Neural progenitor cell (in vitro differentiated cells): ENCODE measurements around the gene IGF2BP1. TPM values are rescaled to one million over a fixed set of nuclear protein-coding genes. Genes with fewer than 3 reads are reported as not detected.

Experiments
- DNase-seq: peaks from one replicate; pipeline ENCODE4 v3.0.0-alpha.2; 2016; ENCODE audit warnings: low spot score
- H2AFZ ChIP-seq: fragments of 200-600 bp; sonication (generic); replicated peaks from 2 replicates; pipeline ENCODE4 v1.6.1; 2016; ENCODE audit warnings: antibody characterized with exemption
- H3F3A ChIP-seq: fragments of 200-600 bp; sonication (generic); 2 replicates; pipeline ENCODE4 v1.6.1; 2016; ENCODE audit warnings: antibody characterized with exemption, low read depth
- H3K27ac ChIP-seq: fragments of 200-600 bp; sonication (generic); 2 replicates; pipeline ENCODE4 v1.5.1; 2016; ENCODE audit warnings: mild to moderate bottlenecking
- H3K27me3 ChIP-seq: fragments of 200-600 bp; sonication (generic); 2 replicates; pipeline ENCODE4 v1.6.1; 2016; ENCODE audit warnings: mild to moderate bottlenecking, moderate library complexity
- H3K36me3 ChIP-seq: fragments of 200-600 bp; sonication (generic); 2 replicates; pipeline ENCODE4 v1.5.1; 2016
- H3K4me1 ChIP-seq: fragments of 200-600 bp; sonication (generic); 2 replicates; pipeline ENCODE4 v1.6.1; 2016; ENCODE audit warnings: mixed run types
- H3K4me2 ChIP-seq: fragments of 200-600 bp; sonication (generic); 2 replicates; pipeline ENCODE4 v1.6.1; 2016
- H3K4me3 ChIP-seq: fragments of 200-600 bp; sonication (generic); 2 replicates; pipeline ENCODE4 v1.5.1; 2016
- H3K79me2 ChIP-seq: fragments of 200-600 bp; sonication (generic); 2 replicates; pipeline ENCODE4 v1.6.1; 2016; ENCODE audit warnings: low read depth
- H3K9ac ChIP-seq: fragments of 200-600 bp; sonication (generic); 2 replicates; pipeline ENCODE4 v1.6.1; 2016
- H3K9me3 ChIP-seq: fragments of 200-600 bp; sonication (generic); 2 replicates; pipeline ENCODE4 v1.5.1; 2016; ENCODE audit warnings: low read depth
- H4K20me1 ChIP-seq: fragments of 200-600 bp; sonication (generic); 2 replicates; pipeline ENCODE4 v1.6.1; 2016; ENCODE audit warnings: low read depth
- H3K27ac Mint-ChIP-seq: 3 replicates; pipeline ENCODE4 v1.8.0; 2021; ENCODE audit warnings: mixed read lengths
- H3K27me3 Mint-ChIP-seq: 2 replicates; pipeline ENCODE4 v1.8.0; 2022; ENCODE audit warnings: low read depth, mild to moderate bottlenecking, inconsistent platforms, moderate library complexity, mixed read lengths; ENCODE audit not compliant: insufficient read depth
- H3K36me3 Mint-ChIP-seq: 3 replicates; pipeline ENCODE4 v1.8.0; 2021; ENCODE audit warnings: mixed read lengths
- H3K4me1 Mint-ChIP-seq: 3 replicates; pipeline ENCODE4 v1.8.0; 2021; ENCODE audit warnings: mixed read lengths
- H3K4me3 Mint-ChIP-seq: 3 replicates; pipeline ENCODE4 v1.8.0; 2021; ENCODE audit warnings: mild to moderate bottlenecking, moderate library complexity, mixed read lengths
- H3K9me3 Mint-ChIP-seq: 3 replicates; pipeline ENCODE4 v1.8.0; 2020; ENCODE audit warnings: mixed read lengths
- CTCF ChIP-seq: fragments of 200-600 bp; sonication (generic); IDR thresholded peaks from 2 replicates; pipeline ENCODE4 v1.5.1; 2017; ENCODE audit warnings: antibody characterized with exemption, mild to moderate bottlenecking
- EZH2 ChIP-seq: fragments of 200-600 bp; sonication (generic); IDR thresholded peaks from 2 replicates; pipeline ENCODE4 v1.6.1; 2017; ENCODE audit warnings: antibody characterized with exemption, mild to moderate bottlenecking, moderate library complexity
- EZH2phosphoT487 ChIP-seq: fragments of 200-600 bp; sonication (generic); IDR thresholded peaks from 2 replicates; pipeline ENCODE4 v1.6.1; 2017; ENCODE audit warnings: antibody characterized with exemption
- total RNA-seq: library from RNA; depleted of rRNA; stranded (reverse); fragments of >200 nt; gene quantifications from 2 replicates; pipeline ENCODE4 v1.2.3, GENCODE V29; 2015; ENCODE audit warnings: low replicate concordance

IGF2BP1 gene
- total RNA-seq, 1 donor from 2014 or later = 129 TPM

GRCh38 chr17:49071106-49071505 is 73.9 kb downstream of the IGF2BP1 start:
- Histone ChIP-seq H3K27me3 (no peaks in the 10 kb centered on the region), H3K79me2 (no peaks in the 10 kb centered on the region), H3F3A (peaks cover 8% of the 10 kb centered on the region), H3K4me3 (no peak overlapping the region), H3K4me2 (no peak overlapping the region), H3K36me3 (no peaks in the 10 kb centered on the region), H3K9me3 (no peaks in the 10 kb centered on the region), H3K9ac (no peak overlapping the region), H3K4me1 (peaks cover 14% of the 10 kb centered on the region), H4K20me1 (no peaks in the 10 kb centered on the region), H2AFZ (no peak overlapping the region), H3K27ac (no peak overlapping the region)
- TF ChIP-seq CTCF = no peak
- TF ChIP-seq EZH2phosphoT487 = no peak
- no peak for TF ChIP-seq EZH2
- H3K27me3 Mint-ChIP-seq = peaks cover 2% of the 10 kb centered on the region
- DNase-seq = no peak
- no peak overlapping the region for H3K27ac Mint-ChIP-seq
- H3K4me1 Mint-ChIP-seq = no peaks in the 10 kb centered on the region
- peak overlapping the region; percentile 22 for H3K4me3 Mint-ChIP-seq
- no peaks in the 10 kb centered on the region for H3K9me3 Mint-ChIP-seq
- H3K36me3 Mint-ChIP-seq = no peaks in the 10 kb centered on the region

GRCh38 chr17:49074851-49075540 is 77.8 kb downstream of the IGF2BP1 start:
- Histone ChIP-seq H3F3A (no peaks in the 10 kb centered on the region), H3K9me3 (no peaks in the 10 kb centered on the region), H3K27me3 (no peaks in the 10 kb centered on the region), H3K9ac (no peak overlapping the region), H3K27ac (no peak overlapping the region), H4K20me1 (no peaks in the 10 kb centered on the region), H3K36me3 (no peaks in the 10 kb centered on the region), H3K4me3 (no peak overlapping the region), H3K4me2 (no peak overlapping the region), H3K79me2 (no peaks in the 10 kb centered on the region), H3K4me1 (no peaks in the 10 kb centered on the region), H2AFZ (no peak overlapping the region)
- Mint-ChIP-seq H3K36me3 (no peaks in the 10 kb centered on the region), H3K4me3 (no peak overlapping the region), H3K4me1 (no peaks in the 10 kb centered on the region), H3K27ac (no peak overlapping the region), H3K27me3 (peaks cover 1% of the 10 kb centered on the region), H3K9me3 (peaks cover 4% of the 10 kb centered on the region)
- DNase-seq = no peak
- TF ChIP-seq CTCF (no peak), EZH2 (no peak), EZH2phosphoT487 (no peak)

GRCh38 chr17:49076573-49077384 is 79.6 kb downstream of the IGF2BP1 start:
- H3F3A ChIP-seq = no peaks in the 10 kb centered on the region
- DNase-seq = no peak
- no peak overlapping the region for H3K4me3 ChIP-seq
- H3K27ac ChIP-seq = no peak overlapping the region
- no peaks in the 10 kb centered on the region for H3K27me3 ChIP-seq
- no peaks in the 10 kb centered on the region for H3K36me3 ChIP-seq
- peaks cover 4% of the 10 kb centered on the region for H3K9me3 Mint-ChIP-seq
- H3K4me2 ChIP-seq = no peak overlapping the region
- peaks cover 2% of the 10 kb centered on the region for H3K27me3 Mint-ChIP-seq
- H3K9me3 ChIP-seq = no peaks in the 10 kb centered on the region
- H3K4me1 Mint-ChIP-seq = no peaks in the 10 kb centered on the region
- H3K27ac Mint-ChIP-seq = no peak overlapping the region
- no peak overlapping the region for H3K9ac ChIP-seq
- H3K79me2 ChIP-seq = no peaks in the 10 kb centered on the region
- no peak for TF ChIP-seq EZH2
- TF ChIP-seq EZH2phosphoT487 = no peak
- no peak for TF ChIP-seq CTCF
- no peak overlapping the region for H2AFZ ChIP-seq
- H3K4me1 ChIP-seq = no peaks in the 10 kb centered on the region
- no peak overlapping the region for H3K4me3 Mint-ChIP-seq
- no peaks in the 10 kb centered on the region for H4K20me1 ChIP-seq
- no peaks in the 10 kb centered on the region for H3K36me3 Mint-ChIP-seq
